Loucy (cell line): Measurements from ENCODE around the gene SCYL3.

ENCODE experiments used
- CTCF ChIP-seq: fragments of 200-600 bp; sonication (generic); conservative IDR thresholded peaks from 2 replicates; pipeline ENCODE4 v1.5.1; 2014; ENCODE audit warnings: mild to moderate bottlenecking, antibody characterized with exemption, low read length
- EZH2phosphoT487 ChIP-seq: fragments of 200-600 bp; IDR thresholded peaks from 2 replicates; pipeline ENCODE4 v1.6.1; 2018; ENCODE audit warnings: antibody characterized with exemption, mild to moderate bottlenecking, moderate library complexity, borderline replicate concordance

- TF ChIP-seq CTCF (no peak), EZH2phosphoT487 (no peak)
Observed at GRCh38 chr1:169833179-169833901, 60.4 kb downstream of the SCYL3 start.
